Neural cell (in vitro differentiated cells): ENCODE measurements around the gene GK. TPM values are rescaled to one million over a fixed set of nuclear protein-coding genes. Genes with fewer than 3 reads are reported as not detected.

Experiments used
- H2AFZ ChIP-seq: fragments of 200-600, 300-800 bp; sonication (generic), shearing (Covaris generic); 2 replicates; pipeline ENCODE4 v1.6.0; 2014; ENCODE audit warnings: low read depth, mild to moderate bottlenecking, antibody characterized with exemption, low read length, moderate library complexity
- H3F3A ChIP-seq: fragments of 200-600 bp; shearing (Covaris generic); 2 replicates; pipeline ENCODE4 v1.6.1; 2016; ENCODE audit warnings: mild to moderate bottlenecking, moderate library complexity, mixed read lengths, antibody characterized with exemption, low read length; ENCODE audit not compliant: insufficient read depth, poor library complexity, severe bottlenecking
- H3K27ac ChIP-seq: fragments of 200-600, 300-800 bp; sonication (generic), shearing (Covaris generic); 2 replicates; pipeline ENCODE4 v1.5.1; 2014; ENCODE audit warnings: mild to moderate bottlenecking, low read length, moderate library complexity
- H3K27me3 ChIP-seq: fragments of 300-800, 200-600 bp; sonication (generic), shearing (Covaris generic); 2 replicates; pipeline ENCODE4 v1.6.0; 2014; ENCODE audit warnings: mild to moderate bottlenecking, low read depth, low read length, moderate library complexity; ENCODE audit not compliant: insufficient read depth
- H3K36me3 ChIP-seq: fragments of 300-800, 200-600 bp; sonication (generic), shearing (Covaris generic); 2 replicates; pipeline ENCODE4 v1.5.1; 2014; ENCODE audit warnings: mild to moderate bottlenecking, antibody characterized with exemption, low read length, moderate library complexity; ENCODE audit not compliant: insufficient read depth
- H3K4me2 ChIP-seq: fragments of 300-800, 200-600 bp; sonication (generic), shearing (Covaris generic); 2 replicates; pipeline ENCODE4 v1.6.0; 2014; ENCODE audit warnings: mild to moderate bottlenecking, low read length
- H3K4me3 ChIP-seq: fragments of 300-800, 200-600 bp; sonication (generic), shearing (Covaris generic); 2 replicates; pipeline ENCODE4 v1.5.1; 2014; ENCODE audit warnings: mild to moderate bottlenecking, low read length, moderate library complexity
- H3K79me2 ChIP-seq: fragments of 200-600 bp; shearing (Covaris generic); replicated peaks from 2 replicates; pipeline ENCODE4 v1.6.0; 2014; ENCODE audit warnings: mild to moderate bottlenecking, low read length, moderate library complexity; ENCODE audit not compliant: insufficient read depth
- H3K9ac ChIP-seq: fragments of 300-800, 200-600 bp; sonication (generic), shearing (Covaris generic); 2 replicates; pipeline ENCODE4 v1.6.1; 2016; ENCODE audit warnings: mild to moderate bottlenecking, low read length, mixed read lengths
- H3K9me2 ChIP-seq: fragments of 200-600 bp; shearing (Covaris generic); 2 replicates; pipeline ENCODE4 v1.6.1; 2016; ENCODE audit warnings: mild to moderate bottlenecking, low read length, mixed read lengths; ENCODE audit not compliant: insufficient read depth
- H3K9me3 ChIP-seq: fragments of 200-600, 300-800 bp; sonication (generic), shearing (Covaris generic); 2 replicates; pipeline ENCODE4 v1.6.1; 2016; ENCODE audit warnings: mild to moderate bottlenecking, mixed run types, low read length, moderate library complexity, mixed read lengths
- H4K20me1 ChIP-seq: fragments of 200-600 bp; shearing (Covaris generic); 2 replicates; pipeline ENCODE4 v1.6.1; 2016; ENCODE audit warnings: mild to moderate bottlenecking, mixed run types; ENCODE audit not compliant: insufficient read depth
- CTCF ChIP-seq: fragments of 450-650 bp; IDR thresholded peaks from 2 replicates; pipeline ENCODE4 v1.5.1; 2014; ENCODE audit warnings: antibody characterized with exemption, mild to moderate bottlenecking, moderate library complexity; ENCODE audit not compliant: poor library complexity, severe bottlenecking
- EP300 ChIP-seq: fragments of 450-650 bp; conservative IDR thresholded peaks from 2 replicates; pipeline ENCODE4 v1.6.1; 2014; ENCODE audit warnings: antibody characterized with exemption, mild to moderate bottlenecking, moderate library complexity; ENCODE audit not compliant: poor library complexity, severe bottlenecking
- EZH2 ChIP-seq: fragments of 200-600, 300-800 bp; shearing (Covaris generic), sonication (generic); IDR thresholded peaks from 2 replicates; pipeline ENCODE4 v1.6.1; 2014; ENCODE audit warnings: antibody characterized with exemption, low read length, borderline replicate concordance, mild to moderate bottlenecking; ENCODE audit not compliant: insufficient read depth, poor library complexity, severe bottlenecking
- MXI1 ChIP-seq: fragments of 450-650 bp; conservative IDR thresholded peaks from 2 replicates; pipeline ENCODE4 v1.6.1; 2014; ENCODE audit warnings: antibody characterized with exemption, mild to moderate bottlenecking; ENCODE audit not compliant: poor library complexity, severe bottlenecking
- POLR2AphosphoS5 ChIP-seq: IDR thresholded peaks from 2 replicates; pipeline ENCODE4 v1.6.1; 2012
- RAD21 ChIP-seq: fragments of 450-650 bp; conservative IDR thresholded peaks from 2 replicates; pipeline ENCODE4 v1.6.1; 2014; ENCODE audit warnings: antibody characterized with exemption, mild to moderate bottlenecking, moderate library complexity
- REST ChIP-seq: IDR thresholded peaks from 2 replicates; pipeline ENCODE4 v1.6.1; 2012; ENCODE audit warnings: borderline replicate concordance
- SMC3 ChIP-seq: fragments of 450-650 bp; conservative IDR thresholded peaks from 2 replicates; pipeline ENCODE4 v1.6.1; 2014; ENCODE audit warnings: antibody characterized with exemption, mild to moderate bottlenecking, moderate library complexity; ENCODE audit not compliant: poor library complexity
- TAF1 ChIP-seq: IDR thresholded peaks from 2 replicates; pipeline ENCODE4 v1.6.1; 2012; ENCODE audit warnings: low read depth
- polyA plus RNA-seq: library from polyadenylated mRNA; depleted of rRNA; stranded (reverse); fragments of >200 nt; gene quantifications from 2 replicates; pipeline ENCODE4 v1.2.3, GENCODE V29; 2014
- small RNA-seq, 3 experiments: library from RNA; depleted of rRNA; stranded (forward); fragments of <200 nt; gene quantifications; one replicate each; pipeline ENCODE3, GENCODE V24; 2012

The GK gene
- polyA plus RNA-seq, 1 donor from 2014 or later = 6.3 TPM

- TF ChIP-seq REST (no peak), TAF1 (no peak), CTCF (no peak), EZH2 (no peak), POLR2AphosphoS5 (no peak), EP300 (no peak), RAD21 (no peak), MXI1 (no peak), SMC3 (no peak)
- Histone ChIP-seq H4K20me1 (no peaks in the 10 kb centered on the region), H2AFZ (no peak overlapping the region)
Measured at GRCh38 chrX:30779453-30780030, 126.3 kb downstream of the GK start.

More at GRCh38 chrX:30779453-30780030, 126.3 kb downstream of the GK start:
- H3K9me3 ChIP-seq = no peaks in the 10 kb centered on the region
- no peaks in the 10 kb centered on the region for H3K36me3 ChIP-seq
- no peak overlapping the region for H3K9ac ChIP-seq
- H3K4me2 ChIP-seq = no peak overlapping the region
- H3K9me2 ChIP-seq = no peaks in the 10 kb centered on the region
- no peaks in the 10 kb centered on the region for H3K27me3 ChIP-seq
- no peaks in the 10 kb centered on the region for H3F3A ChIP-seq
- no peaks in the 10 kb centered on the region for H3K79me2 ChIP-seq
- H3K4me3 ChIP-seq = no peak overlapping the region
- no peak overlapping the region for H3K27ac ChIP-seq

Small RNAs within 50 kb of the gene (small RNA-seq; reads per million reads assigned to genes)
- gene CKS1BP6 = 0 to 0.03 (median 0) reads per million in 3 experiments

Other genes with a start within 250 kb of the GK start
- not detected in 2 replicates for gene TASL, start 75.7 kb upstream of the GK start, polyA plus RNA-seq
- gene TAB3, start 235.8 kb downstream of the GK start, polyA plus RNA-seq = 24.9 and 28.7 TPM in 2 replicates